ENCODE measurements around the gene ERCC5. TPM values are rescaled to one million over a fixed set of nuclear protein-coding genes. Genes with fewer than 3 reads are reported as not detected.

The ERCC5 gene
- total RNA-seq = 51.3 and 55.5 TPM in 2 replicates

DNA sequence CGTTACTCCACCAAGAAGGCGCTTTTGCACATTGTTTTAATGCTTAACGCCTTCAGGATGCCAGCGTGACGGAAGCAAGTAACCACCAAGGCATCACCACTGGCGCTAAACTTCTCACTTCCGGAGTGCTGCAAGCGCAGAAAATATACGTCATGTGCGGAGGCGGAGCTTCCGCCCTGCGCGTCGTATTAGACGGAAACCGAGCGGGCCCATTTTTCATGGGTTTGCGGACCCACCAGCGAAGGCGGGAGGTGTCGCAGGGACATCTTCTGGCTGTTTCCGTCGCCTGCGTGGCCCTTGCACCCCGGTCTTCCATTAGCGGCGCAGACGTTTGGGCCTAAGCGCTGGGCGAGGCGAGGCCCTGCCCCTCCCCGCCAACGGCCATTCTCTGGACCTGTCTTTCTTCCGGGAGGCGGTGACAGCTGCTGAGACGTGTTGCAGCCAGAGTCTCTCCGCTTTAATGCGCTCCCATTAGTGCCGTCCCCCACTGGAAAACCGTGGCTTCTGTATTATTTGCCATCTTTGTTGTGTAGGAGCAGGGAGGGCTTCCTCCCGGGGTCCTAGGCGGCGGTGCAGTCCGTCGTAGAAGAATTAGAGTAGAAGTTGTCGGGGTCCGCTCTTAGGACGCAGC lies at the start of gene ERCC5:
Gene ERCC5, plus strand, starts transcription at position 403 of the 631 bp plus-strand sequence. CDS start 235 bp downstream, outside the sequence.

DNA sequence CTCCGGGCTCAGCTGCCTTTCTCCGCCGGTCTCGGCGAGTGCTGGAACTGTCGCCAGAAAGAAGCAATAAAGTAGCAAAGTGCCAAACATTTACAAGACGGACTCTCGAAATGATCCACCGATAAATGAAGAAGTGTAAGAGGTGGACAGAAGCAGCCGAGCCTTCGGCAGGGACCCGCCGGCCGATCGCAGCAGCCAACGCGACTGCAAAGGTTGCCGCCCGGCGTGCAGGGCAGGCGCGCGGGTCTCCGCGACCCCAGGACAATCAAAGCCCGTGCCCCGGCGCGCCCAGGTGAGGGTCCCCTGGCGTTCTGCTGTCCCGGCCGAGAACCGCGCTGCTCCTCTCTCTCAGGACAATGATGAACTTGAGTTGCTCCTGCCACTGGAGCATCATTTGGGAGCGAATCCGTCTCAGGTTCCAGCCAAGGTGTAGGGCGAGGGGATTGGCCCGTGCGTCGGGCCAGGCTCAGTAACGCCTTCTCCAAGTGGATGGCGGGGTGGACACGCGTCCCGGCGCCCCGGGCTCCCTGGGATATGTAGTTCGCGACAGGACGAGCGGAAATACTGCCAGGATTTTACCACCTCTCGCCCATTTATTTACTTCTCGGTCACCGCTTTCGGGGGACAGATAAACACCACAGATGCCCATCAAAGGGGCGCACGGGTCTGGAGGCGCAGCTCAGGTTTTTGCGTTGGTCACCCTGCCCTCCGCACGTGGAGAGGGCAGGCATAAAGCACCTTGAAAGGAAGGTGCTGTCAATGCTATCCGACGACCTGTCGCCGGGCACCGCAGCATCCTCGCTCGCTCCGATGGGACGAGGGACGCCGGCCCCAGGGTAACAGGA lies 47.0 kb upstream of the ERCC5 start, which contains the start of the genes BIVM and POGLUT2:
Gene BIVM, plus strand, starts transcription at position 539 of the 845 bp plus-strand sequence. CDS start 8,149 bp downstream, outside the sequence.
Gene POGLUT2, minus strand, starts transcription at position 396 of the 845 bp plus-strand sequence. Its CDS starts 306 bp downstream, at position 90.

Other genes with a start within 250 kb of the ERCC5 start
- gene TPP2, start 249.0 kb upstream of the ERCC5 start, total RNA-seq = 37.5 and 44.8 TPM in 2 replicates
- not detected in 2 replicates for gene METTL21C, start 151.0 kb upstream of the ERCC5 start, total RNA-seq
- gene TEX30, start 72.2 kb upstream of the ERCC5 start, total RNA-seq = 7.0 and 9.5 TPM in 2 replicates
- 28.9 and 33.3 TPM in 2 replicates for gene POGLUT2, start 47.1 kb upstream of the ERCC5 start, total RNA-seq
- 22.2 and 24.5 TPM in 2 replicates for gene BIVM, start 46.9 kb upstream of the ERCC5 start, total RNA-seq
- gene SLC10A2, start 220.4 kb downstream of the ERCC5 start, total RNA-seq = not detected in 2 replicates

All from smooth muscle cell of the pulmonary artery (primary cell).